Mucosa of stomach (tissue), 1 donor: Measurements from ENCODE around the gene TNXB.
"Not testable (repeated sequence)": the region's sequence is repeated elsewhere in the genome, so short reads cannot be mapped to it uniquely, and the experiment has no call there.

ENCODE experiments used
- H3K27me3 ChIP-seq: one replicate; pipeline ENCODE4 v1.7.0; 2013; ENCODE audit warnings: mild to moderate bottlenecking, low read length; ENCODE audit not compliant: control insufficient read depth, insufficient read depth
- H3K36me3 ChIP-seq: one replicate; pipeline ENCODE4 v1.7.0; 2013; ENCODE audit warnings: low read length; ENCODE audit not compliant: control insufficient read depth, insufficient read depth
- H3K4me1 ChIP-seq: one replicate; pipeline ENCODE4 v1.7.0; 2013; ENCODE audit warnings: mild to moderate bottlenecking, low read length; ENCODE audit not compliant: control insufficient read depth, insufficient read depth
- H3K4me3 ChIP-seq: one replicate; pipeline ENCODE4 v1.7.0; 2013; ENCODE audit warnings: low read length
- H3K9ac ChIP-seq: one replicate; pipeline ENCODE4 v1.7.0; 2013; ENCODE audit warnings: mild to moderate bottlenecking, low read length, moderate library complexity
- H3K9me3 ChIP-seq: one replicate; pipeline ENCODE4 v1.7.0; 2013; ENCODE audit warnings: mild to moderate bottlenecking, low read length, moderate library complexity; ENCODE audit not compliant: control insufficient read depth
- donor health status: Pancreatic carcinoma.

The TNXB gene

GRCh38 chr6:32074996-32075532, 34.1 kb downstream of the TNXB start:
- no peaks in the 10 kb centered on the region for H3K27me3 ChIP-seq
- no peaks in the 10 kb centered on the region for H3K4me1 ChIP-seq
- H3K4me3 ChIP-seq = no peak overlapping the region
- H3K36me3 ChIP-seq = no peaks in the 10 kb centered on the region
- H3K9ac ChIP-seq = no peak overlapping the region
- no peaks in the 10 kb centered on the region for H3K9me3 ChIP-seq

- H3K9ac ChIP-seq = no peak overlapping the region
- H3K4me1 ChIP-seq = no peaks in the 10 kb centered on the region
- H3K9me3 ChIP-seq = no peaks in the 10 kb centered on the region
- no peaks in the 10 kb centered on the region for H3K27me3 ChIP-seq
- H3K36me3 ChIP-seq = no peaks in the 10 kb centered on the region
- H3K4me3 ChIP-seq = no peak overlapping the region
Observed at GRCh38 chr6:32073613-32074012, 35.5 kb downstream of the TNXB start.

- Histone ChIP-seq H3K4me1 (no peaks in the 10 kb centered on the region), H3K9me3 (no peaks in the 10 kb centered on the region), H3K9ac (no peak overlapping the region), H3K27me3 (no peaks in the 10 kb centered on the region), H3K36me3 (no peaks in the 10 kb centered on the region), H3K4me3 (no peak overlapping the region)
Observed at GRCh38 chr6:32073101-32073500, 36.0 kb downstream of the TNXB start.

DNA sequence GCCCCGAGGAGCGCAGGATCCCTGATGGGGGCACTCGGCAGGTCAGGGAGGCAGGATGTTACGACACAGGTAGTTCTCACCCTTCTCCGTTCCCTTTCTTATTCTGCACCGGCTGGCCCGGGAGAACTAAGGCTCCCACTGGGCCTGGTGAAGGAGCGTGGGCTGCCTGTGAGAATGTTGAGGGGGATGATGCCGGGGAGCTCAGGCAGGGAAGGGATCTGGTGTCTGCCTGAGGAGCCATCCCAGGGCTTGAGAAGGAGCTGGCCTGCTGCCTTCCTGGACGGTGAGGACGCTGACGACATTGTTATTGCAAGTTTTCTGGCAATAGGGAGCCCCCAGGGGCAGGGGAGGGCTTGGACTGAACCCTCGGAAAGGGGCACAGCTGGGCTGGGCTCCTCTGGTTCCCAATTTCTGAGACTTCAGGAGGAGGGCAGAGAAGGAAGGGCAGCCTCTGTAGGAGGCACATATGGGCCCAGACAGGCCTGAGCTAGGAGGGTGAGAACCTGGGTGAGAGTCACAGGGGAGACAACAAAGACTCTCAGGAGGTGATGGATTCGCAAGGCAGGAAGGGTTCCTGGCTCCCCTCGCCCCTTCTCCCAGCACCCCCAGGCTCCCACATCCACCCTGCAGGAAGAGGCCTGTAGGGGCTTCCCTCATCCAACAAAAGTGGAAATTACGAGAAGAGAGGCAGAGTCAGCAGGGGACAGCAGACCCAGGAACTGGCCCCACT, 38.2 kb downstream of the TNXB start:
- Histone ChIP-seq H3K4me3 (no peak overlapping the region), H3K9ac (no peak overlapping the region), H3K9me3 (no peaks in the 10 kb centered on the region), H3K27me3 (no peaks in the 10 kb centered on the region), H3K4me1 (no peaks in the 10 kb centered on the region), H3K36me3 (no peaks in the 10 kb centered on the region)

- no peaks in the 10 kb centered on the region for H3K36me3 ChIP-seq
- H3K4me3 ChIP-seq = no peak overlapping the region
- H3K27me3 ChIP-seq = no peaks in the 10 kb centered on the region
- H3K4me1 ChIP-seq = no peaks in the 10 kb centered on the region
- no peaks in the 10 kb centered on the region for H3K9me3 ChIP-seq
- no peak overlapping the region for H3K9ac ChIP-seq
Observed at GRCh38 chr6:32069878-32070515, 39.1 kb downstream of the TNXB start.

GRCh38 chr6:32069460-32069859, 39.7 kb downstream of the TNXB start:
- Histone ChIP-seq H3K4me3 (no peak overlapping the region), H3K9ac (no peak overlapping the region), H3K9me3 (no peaks in the 10 kb centered on the region), H3K27me3 (no peaks in the 10 kb centered on the region), H3K4me1 (no peaks in the 10 kb centered on the region), H3K36me3 (no peaks in the 10 kb centered on the region)

DNA sequence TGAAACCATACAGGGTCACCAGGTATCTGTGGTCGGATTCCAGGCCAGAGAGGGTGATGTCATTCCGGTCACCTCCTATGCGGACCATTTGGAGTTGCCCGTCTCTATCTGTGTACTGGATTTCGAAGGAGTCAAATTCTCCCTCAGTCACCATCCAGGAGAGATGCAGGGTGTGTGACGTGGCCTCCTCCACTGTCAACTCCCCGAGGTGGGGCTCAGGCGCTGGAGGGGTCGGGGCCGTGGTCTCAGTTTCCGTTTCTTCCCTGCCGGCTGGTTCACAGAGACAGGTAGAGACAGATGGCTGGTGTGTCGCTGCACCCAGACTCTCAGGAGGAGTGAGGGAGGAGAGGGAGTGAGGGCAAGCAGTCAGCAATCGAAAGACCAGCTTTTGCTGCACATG, 40.3 kb downstream of the TNXB start:
- no peaks in the 10 kb centered on the region for H3K36me3 ChIP-seq
- no peaks in the 10 kb centered on the region for H3K27me3 ChIP-seq
- no peaks in the 10 kb centered on the region for H3K4me1 ChIP-seq
- H3K9me3 ChIP-seq = no peaks in the 10 kb centered on the region
- H3K4me3 ChIP-seq = no peak overlapping the region
- H3K9ac ChIP-seq = no peak overlapping the region

DNA sequence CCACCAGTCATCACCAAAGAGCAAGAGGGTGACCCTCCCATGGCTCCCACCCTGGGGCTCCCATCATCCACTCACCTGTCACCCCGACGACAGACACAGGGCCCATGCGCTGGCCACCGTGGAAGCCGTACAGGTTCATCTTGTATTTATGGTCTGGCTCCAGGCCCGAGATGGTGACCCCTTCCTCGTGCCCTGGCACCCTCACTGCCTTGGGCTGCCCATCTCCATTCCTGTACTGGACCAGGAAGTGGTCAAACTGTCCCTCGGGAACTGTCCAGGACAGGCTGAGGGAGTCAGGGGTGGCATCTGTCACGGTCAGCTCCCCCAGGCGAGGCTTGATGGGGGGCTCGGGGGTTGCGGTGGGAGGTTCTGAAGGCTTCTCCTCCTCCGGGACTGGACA, 40.8 kb downstream of the TNXB start:
- not testable (repeated sequence) for H3K9me3 ChIP-seq, H3K4me3 ChIP-seq, H3K9ac ChIP-seq, H3K4me1 ChIP-seq, H3K27me3 ChIP-seq, H3K36me3 ChIP-seq

- not testable (repeated sequence) for H3K36me3 ChIP-seq, H3K27me3 ChIP-seq, H3K4me3 ChIP-seq, H3K4me1 ChIP-seq, H3K9me3 ChIP-seq, H3K9ac ChIP-seq
Observed at GRCh38 chr6:32067521-32067920, 41.6 kb downstream of the TNXB start.

GRCh38 chr6:32064706-32065105, 44.4 kb downstream of the TNXB start:
- no peaks in the 10 kb centered on the region for H3K9me3 ChIP-seq
- no peak overlapping the region for H3K4me3 ChIP-seq
- H3K27me3 ChIP-seq = no peaks in the 10 kb centered on the region
- H3K4me1 ChIP-seq = no peaks in the 10 kb centered on the region
- H3K9ac ChIP-seq = no peak overlapping the region
- H3K36me3 ChIP-seq = no peaks in the 10 kb centered on the region

GRCh38 chr6:32060966-32061655, 48.0 kb downstream of the TNXB start:
- Histone ChIP-seq H3K4me1 (no peaks in the 10 kb centered on the region), H3K9me3 (no peaks in the 10 kb centered on the region), H3K36me3 (no peaks in the 10 kb centered on the region), H3K4me3 (no peak overlapping the region), H3K9ac (no peak overlapping the region), H3K27me3 (no peaks in the 10 kb centered on the region)

GRCh38 chr6:32058511-32058963, 50.6 kb downstream of the TNXB start:
- H3K27me3 ChIP-seq = no peaks in the 10 kb centered on the region
- H3K4me1 ChIP-seq = no peaks in the 10 kb centered on the region
- H3K9ac ChIP-seq = no peak overlapping the region
- H3K36me3 ChIP-seq = no peaks in the 10 kb centered on the region
- H3K4me3 ChIP-seq = no peak overlapping the region
- no peaks in the 10 kb centered on the region for H3K9me3 ChIP-seq
